ENCODE measurements around the gene EOLA2.
"Not testable (repeated sequence)": the region's sequence is repeated elsewhere in the genome, so short reads cannot be mapped to it uniquely, and the experiment has no call there.

DNA sequence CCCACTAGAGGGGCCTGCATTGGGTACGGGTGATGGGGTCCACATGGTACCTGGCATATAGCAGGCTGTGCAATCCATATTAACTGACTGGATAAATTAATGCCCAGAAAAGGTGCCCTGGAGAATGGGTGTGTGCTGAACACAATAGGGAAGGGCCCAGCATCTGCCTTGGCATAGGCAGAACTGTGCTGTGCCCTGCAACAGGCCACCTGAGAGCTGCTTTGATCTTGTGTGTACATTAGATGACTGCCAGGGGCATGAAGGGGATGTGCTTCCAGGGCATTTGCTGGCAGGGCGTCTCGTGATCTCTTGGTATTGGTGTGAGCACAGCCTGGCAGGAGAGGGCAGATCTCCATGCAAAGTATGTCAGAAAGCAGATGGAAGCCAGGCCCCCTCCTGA lies 8.6 kb upstream of the EOLA2 start:
- TF ChIP-seq, protein P1, sequence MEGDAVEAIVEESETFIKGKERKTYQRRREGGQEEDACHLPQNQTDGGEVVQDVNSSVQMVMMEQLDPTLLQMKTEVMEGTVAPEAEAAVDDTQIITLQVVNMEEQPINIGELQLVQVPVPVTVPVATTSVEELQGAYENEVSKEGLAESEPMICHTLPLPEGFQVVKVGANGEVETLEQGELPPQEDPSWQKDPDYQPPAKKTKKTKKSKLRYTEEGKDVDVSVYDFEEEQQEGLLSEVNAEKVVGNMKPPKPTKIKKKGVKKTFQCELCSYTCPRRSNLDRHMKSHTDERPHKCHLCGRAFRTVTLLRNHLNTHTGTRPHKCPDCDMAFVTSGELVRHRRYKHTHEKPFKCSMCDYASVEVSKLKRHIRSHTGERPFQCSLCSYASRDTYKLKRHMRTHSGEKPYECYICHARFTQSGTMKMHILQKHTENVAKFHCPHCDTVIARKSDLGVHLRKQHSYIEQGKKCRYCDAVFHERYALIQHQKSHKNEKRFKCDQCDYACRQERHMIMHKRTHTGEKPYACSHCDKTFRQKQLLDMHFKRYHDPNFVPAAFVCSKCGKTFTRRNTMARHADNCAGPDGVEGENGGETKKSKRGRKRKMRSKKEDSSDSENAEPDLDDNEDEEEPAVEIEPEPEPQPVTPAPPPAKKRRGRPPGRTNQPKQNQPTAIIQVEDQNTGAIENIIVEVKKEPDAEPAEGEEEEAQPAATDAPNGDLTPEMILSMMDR (IDR thresholded peaks at IDR 0.05; ENCODE audit: poor library complexity, severe bottlenecking), result not testable (repeated sequence)
- not testable (repeated sequence) for TF ChIP-seq EZH2 (IDR thresholded peaks at IDR 0.05; ENCODE audit: borderline replicate concordance, insufficient read depth, low read length, poor library complexity, severe bottlenecking); EP300 (conservative IDR thresholded peaks at IDR 0.05; ENCODE audit: poor library complexity, severe bottlenecking); POLR2AphosphoS5 (IDR thresholded peaks at IDR 0.05)
